Body of pancreas (tissue), 4 donors: Measurements from ENCODE around the gene NCOA3.

Source experiments
- POLR2A ChIP-seq, 3 donors: fragments of 450-650 bp; IDR thresholded peaks; one replicate each; pipeline ENCODE4 v1.6.1; 2016; ENCODE audit warnings: antibody characterized with exemption in 3 of 3, mild to moderate bottlenecking in 2 of 3
- TF ChIP-seq, protein P1 (sequence below), 7 experiments: fragments of 450-650 bp in 4 of 7; fragments of 200-600 bp in 3 of 7; sonication (generic) in 3 of 7; IDR thresholded peaks; one replicate each; pipeline ENCODE4 v1.5.1; 2016 to 2019; ENCODE audit warnings: antibody characterized with exemption in 7 of 7

GRCh38 chr20:47669927-47670890 is 168.5 kb downstream of the NCOA3 start:
- TF ChIP-seq, protein P1, sequence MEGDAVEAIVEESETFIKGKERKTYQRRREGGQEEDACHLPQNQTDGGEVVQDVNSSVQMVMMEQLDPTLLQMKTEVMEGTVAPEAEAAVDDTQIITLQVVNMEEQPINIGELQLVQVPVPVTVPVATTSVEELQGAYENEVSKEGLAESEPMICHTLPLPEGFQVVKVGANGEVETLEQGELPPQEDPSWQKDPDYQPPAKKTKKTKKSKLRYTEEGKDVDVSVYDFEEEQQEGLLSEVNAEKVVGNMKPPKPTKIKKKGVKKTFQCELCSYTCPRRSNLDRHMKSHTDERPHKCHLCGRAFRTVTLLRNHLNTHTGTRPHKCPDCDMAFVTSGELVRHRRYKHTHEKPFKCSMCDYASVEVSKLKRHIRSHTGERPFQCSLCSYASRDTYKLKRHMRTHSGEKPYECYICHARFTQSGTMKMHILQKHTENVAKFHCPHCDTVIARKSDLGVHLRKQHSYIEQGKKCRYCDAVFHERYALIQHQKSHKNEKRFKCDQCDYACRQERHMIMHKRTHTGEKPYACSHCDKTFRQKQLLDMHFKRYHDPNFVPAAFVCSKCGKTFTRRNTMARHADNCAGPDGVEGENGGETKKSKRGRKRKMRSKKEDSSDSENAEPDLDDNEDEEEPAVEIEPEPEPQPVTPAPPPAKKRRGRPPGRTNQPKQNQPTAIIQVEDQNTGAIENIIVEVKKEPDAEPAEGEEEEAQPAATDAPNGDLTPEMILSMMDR (IDR thresholded peaks at IDR 0.05): no peak
- TF ChIP-seq POLR2A (IDR thresholded peaks at IDR 0.05): no peak
